Testis (tissue), 2 donors: ENCODE results near the gene CST8.

Experiments
- CTCF ChIP-seq, 3 experiments: fragments of 450-650 bp in 2 of 3; fragments of 200-600 bp in 1 of 3; sonication (generic) in 1 of 3; IDR thresholded peaks; one replicate each; pipeline ENCODE4 v1.5.1; 2016 to 2019; ENCODE audit warnings: antibody characterized with exemption in 3 of 3, mild to moderate bottlenecking in 2 of 3, moderate library complexity in 1 of 3
- POLR2A ChIP-seq: fragments of 450-650 bp; IDR thresholded peaks from one replicate; pipeline ENCODE4 v1.6.1; 2017; ENCODE audit warnings: antibody characterized with exemption, mild to moderate bottlenecking, moderate library complexity

DNA sequence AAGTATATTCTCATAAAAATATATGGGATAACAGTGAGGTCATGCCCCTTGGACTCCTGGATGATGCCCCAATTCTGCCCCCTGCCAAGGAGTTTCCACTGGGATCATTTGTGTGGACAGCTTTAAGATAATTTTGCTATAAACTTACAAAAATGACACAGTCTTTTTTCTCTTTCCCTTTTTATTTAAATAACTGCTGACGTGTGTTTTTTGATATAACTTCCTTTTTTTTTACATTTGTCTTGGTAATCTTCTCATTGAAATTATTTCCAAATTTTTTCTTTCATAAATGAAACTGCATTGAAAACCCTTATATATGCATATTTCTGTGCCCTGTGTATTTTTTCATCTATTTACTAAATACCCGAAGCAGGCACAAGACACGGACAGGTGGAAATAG, 46.1 kb downstream of the CST8 start:
- TF ChIP-seq CTCF (IDR thresholded peaks at IDR 0.05) (no peak), POLR2A (no peak)
